Cardiac muscle cell (in vitro differentiated cells and primary cell): ENCODE data around the gene KCNJ18. TPM values are rescaled to one million over a fixed set of nuclear protein-coding genes. Genes with fewer than 3 reads are reported as not detected.

Experiments
- DNase-seq, 2 donors: peaks; one replicate each; pipeline versions ENCODE4 v3.0.0 to v3.0.0-alpha.2; 2010 to 2017; ENCODE audit warnings: low read depth in 1 of 2, low spot score in 1 of 2
- H3K27ac ChIP-seq: fragments of 200-600 bp; sonication (generic); 2 replicates; pipeline ENCODE4 v1.5.1; 2016
- H3K27me3 ChIP-seq: fragments of 200-600 bp; sonication (generic); 2 replicates; pipeline ENCODE4 v1.6.0; 2016; ENCODE audit warnings: control low read depth
- H3K36me3 ChIP-seq: fragments of 200-600 bp; sonication (generic); 2 replicates; pipeline ENCODE4 v1.5.1; 2016; ENCODE audit warnings: control low read depth
- H3K4me1 ChIP-seq: fragments of 200-600 bp; sonication (generic); 2 replicates; pipeline ENCODE4 v1.8.1; 2017; ENCODE audit warnings: low read depth, mild to moderate bottlenecking, mixed run types
- H3K4me3 ChIP-seq: fragments of 200-600 bp; sonication (generic); 2 replicates; pipeline ENCODE4 v1.5.1; 2016; ENCODE audit warnings: mild to moderate bottlenecking
- H3K9me3 ChIP-seq: fragments of 200-600 bp; sonication (generic); 2 replicates; pipeline ENCODE4 v1.5.1; 2017; ENCODE audit warnings: low read depth, mild to moderate bottlenecking, control low read depth
- CTCF ChIP-seq: IDR thresholded peaks from 2 replicates; pipeline ENCODE4 v1.5.1; 2012; ENCODE audit warnings: low read depth, mild to moderate bottlenecking, low read length
- polyA plus RNA-seq: library from polyadenylated mRNA; unstranded; fragments of >200 nt; fragmentation: Nextera tagmentation; extraction: Ambion mirVana; gene quantifications from 2 replicates; pipeline ENCODE4 v1.2.1, GENCODE V29; 2016
- total RNA-seq: library from RNA; depleted of rRNA; stranded (reverse); fragments of >200 nt; gene quantifications from 2 replicates; pipeline ENCODE4 v1.2.3, GENCODE V29; 2016

The KCNJ18 gene
- total and polyA plus RNA-seq, 2 experiments from 2014 or later, result not detected

DNA sequence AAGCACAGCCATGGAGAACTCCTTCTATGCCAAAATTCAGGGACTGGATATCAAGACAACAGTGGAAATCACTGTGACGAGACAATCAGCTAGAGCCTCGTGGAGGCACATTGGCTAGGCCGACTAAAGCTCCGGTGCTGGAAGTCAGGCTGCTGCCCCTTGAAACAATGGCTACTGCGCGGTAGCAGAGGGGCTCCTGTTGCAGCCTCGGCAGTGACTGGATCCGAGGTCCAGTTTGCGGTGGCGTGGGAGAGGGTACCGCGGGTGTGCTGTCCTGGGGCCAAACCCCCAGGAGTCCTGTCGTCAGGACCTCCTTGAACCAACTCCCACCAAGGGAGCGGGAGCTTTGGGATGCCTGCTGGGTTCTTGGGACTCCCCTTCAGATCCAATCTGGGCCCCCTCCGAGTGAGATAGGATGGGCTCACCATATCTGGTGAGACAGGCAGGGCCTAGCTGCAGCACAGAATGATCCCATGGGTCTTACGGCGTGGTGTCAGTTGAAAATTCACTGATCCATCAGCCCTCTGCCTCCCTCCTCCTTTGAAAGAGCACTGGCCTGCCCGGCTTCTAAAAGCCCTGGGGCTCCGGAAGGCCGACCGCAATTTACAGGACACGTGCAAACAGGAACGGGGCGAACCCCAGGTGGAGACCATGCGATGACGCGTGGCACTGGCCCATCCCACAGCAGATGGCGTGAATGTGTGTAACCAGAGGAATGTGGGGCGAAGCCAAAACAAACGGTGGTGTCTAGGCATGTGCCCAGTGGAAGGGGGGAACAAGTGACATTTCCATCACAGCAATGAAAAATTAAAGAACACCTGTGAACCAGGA is 15.8 kb upstream of the KCNJ18 start:
- Histone ChIP-seq H3K27me3 (no peaks in the 10 kb centered on the region), H3K36me3 (no peaks in the 10 kb centered on the region), H3K27ac (no peak overlapping the region), H3K4me3 (no peak overlapping the region), H3K9me3 (no peaks in the 10 kb centered on the region), H3K4me1 (no peaks in the 10 kb centered on the region)
- no peak for TF ChIP-seq CTCF
- no peak for DNase-seq

DNA sequence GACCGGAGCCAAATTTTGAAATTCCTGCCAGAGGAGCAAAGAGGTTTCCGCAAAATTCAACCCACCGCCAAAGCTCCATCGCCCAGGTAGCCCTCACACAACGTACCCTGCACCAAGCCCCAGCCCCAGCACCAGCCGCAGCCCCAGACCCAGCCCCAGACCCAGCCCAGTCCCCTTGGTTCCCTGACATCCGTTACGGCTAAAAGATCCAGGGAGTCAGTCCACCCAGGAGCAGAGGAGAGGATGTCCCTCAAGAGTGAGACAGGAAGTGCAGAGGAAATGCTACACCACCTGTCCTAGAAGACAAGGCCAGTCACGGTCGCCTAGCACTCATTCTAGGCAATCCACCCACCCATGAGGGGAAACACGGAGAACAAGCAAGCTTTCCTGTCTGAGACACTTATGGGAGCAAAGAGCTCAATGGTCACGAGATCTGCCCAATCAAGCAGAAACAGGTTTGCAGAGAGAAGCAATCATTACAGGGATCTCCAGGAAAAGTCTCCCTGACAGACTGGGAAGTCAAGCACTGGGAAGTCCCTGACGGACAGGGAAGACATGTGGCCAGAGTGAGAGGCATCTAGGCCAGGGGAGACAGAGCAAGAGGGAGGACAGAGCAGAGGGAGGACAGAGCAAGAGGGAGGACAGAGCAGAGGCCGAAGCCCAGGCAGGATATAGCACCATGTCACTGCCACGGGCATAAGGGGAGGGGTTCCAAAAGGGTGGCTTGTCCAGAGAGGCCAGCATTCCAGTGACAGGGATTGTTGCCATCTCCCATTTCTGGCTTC is 15.0 kb upstream of the KCNJ18 start:
- no peaks in the 10 kb centered on the region for H3K4me1 ChIP-seq
- H3K27me3 ChIP-seq, result no peaks in the 10 kb centered on the region
- H3K36me3 ChIP-seq, result no peaks in the 10 kb centered on the region
- no peak overlapping the region for H3K27ac ChIP-seq
- no peak for DNase-seq
- no peak for TF ChIP-seq CTCF
- no peak overlapping the region for H3K4me3 ChIP-seq
- no peaks in the 10 kb centered on the region for H3K9me3 ChIP-seq

DNA sequence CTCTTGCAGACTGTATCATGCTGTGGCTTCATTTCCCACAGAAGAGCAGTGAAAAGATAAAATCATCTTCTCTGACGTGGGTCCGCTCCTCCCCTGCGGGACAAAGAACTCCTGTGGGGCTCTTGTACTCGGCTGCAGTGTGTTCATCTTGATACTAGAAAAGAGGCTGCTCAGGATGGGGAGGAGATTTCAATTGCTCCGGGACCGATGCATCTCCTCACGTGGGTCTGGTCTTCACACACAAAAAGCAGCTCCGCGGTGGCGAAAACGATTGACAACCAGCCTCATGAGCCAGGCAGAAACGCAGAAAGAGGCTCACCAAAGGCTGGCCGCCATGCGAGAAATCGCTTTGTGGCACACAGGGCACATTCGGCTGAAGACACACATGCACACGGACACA is 14.4 kb upstream of the KCNJ18 start:
- DNase-seq, result no peak
- Histone ChIP-seq H3K4me1 (no peaks in the 10 kb centered on the region), H3K9me3 (no peaks in the 10 kb centered on the region), H3K36me3 (no peaks in the 10 kb centered on the region), H3K27ac (no peak overlapping the region), H3K4me3 (no peak overlapping the region), H3K27me3 (no peaks in the 10 kb centered on the region)
- no peak for TF ChIP-seq CTCF

- Histone ChIP-seq H3K4me3 (no peak overlapping the region), H3K27me3 (no peaks in the 10 kb centered on the region), H3K27ac (no peak overlapping the region), H3K36me3 (no peaks in the 10 kb centered on the region), H3K9me3 (no peaks in the 10 kb centered on the region), H3K4me1 (no peaks in the 10 kb centered on the region)
- no peak for TF ChIP-seq CTCF
- DNase-seq, result no peak
Observed at GRCh38 chr17:21678393-21679081, 13.8 kb upstream of the KCNJ18 start.

- TF ChIP-seq CTCF, result no peak
- no peak overlapping the region for H3K4me3 ChIP-seq
- DNase-seq, result no peak
- H3K27me3 ChIP-seq, result no peaks in the 10 kb centered on the region
- no peak overlapping the region for H3K27ac ChIP-seq
- H3K36me3 ChIP-seq, result no peaks in the 10 kb centered on the region
- no peaks in the 10 kb centered on the region for H3K9me3 ChIP-seq
- no peaks in the 10 kb centered on the region for H3K4me1 ChIP-seq
Observed at GRCh38 chr17:21679256-21680146, 12.8 kb upstream of the KCNJ18 start.
